IPS DF 6.9 (cell line): ENCODE data around the gene POLR2I.
"Not testable (repeated sequence)": the region's sequence is repeated elsewhere in the genome, so short reads cannot be mapped to it uniquely, and the experiment has no call there.

ENCODE experiments used
- DNase-seq: peaks from one replicate; pipeline ENCODE4 v3.0.0-alpha.2; 2013; ENCODE audit warnings: low read depth, low spot score
- H3K27ac ChIP-seq: one replicate; pipeline ENCODE4 v1.5.1; 2013; ENCODE audit warnings: low read length, control low read depth
- H3K27me3 ChIP-seq: 2 replicates; pipeline ENCODE4 v1.6.1; 2013; ENCODE audit warnings: mild to moderate bottlenecking, low read length; ENCODE audit not compliant: control insufficient read depth, insufficient read depth
- H3K36me3 ChIP-seq: 2 replicates; pipeline ENCODE4 v1.6.1; 2013; ENCODE audit warnings: low read length; ENCODE audit not compliant: control insufficient read depth, insufficient read depth
- H3K4me1 ChIP-seq: 2 replicates; pipeline ENCODE4 v1.6.1; 2013; ENCODE audit warnings: low read length; ENCODE audit not compliant: control insufficient read depth, insufficient read depth
- H3K4me3 ChIP-seq: 2 replicates; pipeline ENCODE4 v1.5.1; 2013; ENCODE audit warnings: mild to moderate bottlenecking, low read length
- H3K9me3 ChIP-seq: 2 replicates; pipeline ENCODE4 v1.6.1; 2013; ENCODE audit warnings: low read length, inconsistent platforms; ENCODE audit not compliant: control insufficient read depth, insufficient read depth
- WGBS: extraction: QIAGEN DNeasy Blood & Tissue Kit; methylation state at CpG from one replicate; pipeline ENCODE4 v1.1.7; 2013; ENCODE audit warnings: mixed read lengths, missing lambda C conversion rate; ENCODE audit not compliant: insufficient read length, insufficient coverage; 5-methylcytosine and 5-hydroxymethylcytosine counted together

POLR2I gene

DNA sequence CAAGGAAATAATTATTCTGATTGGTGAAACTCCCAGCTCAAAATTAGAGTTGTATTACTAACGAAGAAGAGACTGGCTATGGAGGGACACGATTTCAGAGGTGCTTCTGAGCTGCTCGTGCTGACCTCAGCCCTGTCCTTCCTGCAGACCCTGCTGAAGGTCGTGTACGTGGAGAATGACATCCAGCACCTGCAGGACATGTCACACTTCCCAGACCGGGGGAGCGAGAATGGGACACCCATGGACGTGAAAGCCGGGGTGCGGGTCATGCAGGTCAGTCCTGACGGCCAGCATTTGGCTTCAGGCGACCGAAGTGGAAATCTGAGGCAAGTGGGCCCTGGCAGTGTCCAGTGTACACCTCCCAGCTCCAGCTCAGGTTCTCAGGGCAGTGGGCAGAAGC is 31.8 kb downstream of the POLR2I start:
- no peaks in the 10 kb centered on the region for H3K4me1 ChIP-seq
- H3K27me3 ChIP-seq: no peaks in the 10 kb centered on the region
- no peak for DNase-seq
- peaks cover 43% of the 10 kb centered on the region for H3K36me3 ChIP-seq
- no peak overlapping the region for H3K27ac ChIP-seq
- no peaks in the 10 kb centered on the region for H3K9me3 ChIP-seq
- H3K4me3 ChIP-seq: no peak overlapping the region
- WGBS: no CpG with 5 or more reads among the region's 13 CpGs

DNA sequence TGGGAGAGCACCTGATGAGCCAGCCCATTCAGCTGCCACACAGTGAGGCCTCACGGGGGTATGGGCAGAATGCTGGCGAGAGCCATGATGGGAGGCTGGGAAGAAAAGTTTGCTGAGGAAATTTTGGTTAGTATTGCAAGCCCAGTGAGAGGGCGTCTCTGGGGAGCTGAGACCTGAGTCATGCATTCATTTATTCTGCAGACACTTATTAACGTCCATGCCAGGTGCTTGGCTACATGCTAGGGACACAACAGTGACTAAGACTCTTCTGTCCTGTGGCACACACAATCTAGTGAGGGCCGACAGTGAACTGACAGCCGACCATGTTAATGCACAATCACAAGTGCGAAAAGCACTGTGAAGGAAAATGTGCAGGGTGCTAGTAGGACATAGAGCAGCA is 32.8 kb downstream of the POLR2I start:
- no peak overlapping the region for H3K27ac ChIP-seq

DNA sequence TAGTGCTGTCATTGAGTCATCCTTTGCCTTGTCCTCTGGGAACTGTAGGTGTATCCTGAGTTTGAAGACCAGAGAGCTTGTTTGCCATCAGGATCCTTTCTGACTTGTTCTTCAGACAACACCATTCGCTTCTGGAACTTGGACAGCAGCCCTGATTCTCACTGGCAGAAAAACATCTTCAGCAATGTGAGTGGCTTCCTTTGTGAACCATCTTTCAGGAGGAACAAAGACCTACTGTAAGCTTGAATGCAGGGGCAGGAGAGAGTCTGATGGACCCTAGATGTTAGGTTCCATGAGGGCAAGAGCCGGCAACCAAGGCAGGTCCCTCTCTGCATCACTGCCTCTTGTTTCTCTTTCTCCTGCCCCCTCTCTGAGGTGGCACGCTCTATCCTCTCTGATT is 33.3 kb downstream of the POLR2I start:
- no peaks in the 10 kb centered on the region for H3K27me3 ChIP-seq
- H3K36me3 ChIP-seq: peaks cover 37% of the 10 kb centered on the region
- no peaks in the 10 kb centered on the region for H3K9me3 ChIP-seq
- no CpG with 5 or more reads among the region's 3 CpGs for WGBS
- H3K4me3 ChIP-seq: no peak overlapping the region
- DNase-seq: no peak
- H3K27ac ChIP-seq: no peak overlapping the region
- no peaks in the 10 kb centered on the region for H3K4me1 ChIP-seq

More for the DNA sequence above, 32.8 kb downstream of the POLR2I start:
- H3K4me1 ChIP-seq: no peaks in the 10 kb centered on the region
- H3K36me3 ChIP-seq: peaks cover 40% of the 10 kb centered on the region
- no peaks in the 10 kb centered on the region for H3K9me3 ChIP-seq
- no peak overlapping the region for H3K4me3 ChIP-seq
- H3K27me3 ChIP-seq: no peaks in the 10 kb centered on the region
- no CpG with 5 or more reads among the region's 7 CpGs for WGBS
- DNase-seq: no peak

DNA sequence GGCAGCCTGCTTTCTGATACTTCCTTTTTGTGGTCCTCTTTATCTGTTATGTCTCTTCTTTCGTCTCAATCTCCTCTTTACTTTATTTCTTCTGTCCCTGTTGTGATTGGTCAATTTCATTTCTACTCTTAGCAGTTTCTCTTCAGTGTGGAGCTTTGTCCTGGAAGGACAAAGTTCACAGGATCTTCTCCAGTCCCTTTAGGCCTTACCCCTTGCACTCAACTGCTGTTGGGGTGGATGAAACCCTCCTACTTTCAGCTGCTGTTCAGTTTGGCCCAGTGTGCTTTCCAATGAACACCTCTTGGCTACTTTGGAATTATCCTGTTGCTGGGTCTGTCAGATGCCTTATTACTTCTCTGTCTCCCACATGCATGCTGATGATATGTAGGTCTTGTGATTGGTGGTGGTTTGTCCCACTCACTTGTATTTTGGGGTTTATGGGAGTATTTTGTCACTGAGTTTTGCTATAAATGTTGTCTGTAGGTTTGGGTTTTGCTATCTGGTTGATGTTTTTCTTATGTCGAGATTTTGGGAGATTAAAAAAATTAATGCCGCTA is 35.2 kb downstream of the POLR2I start:
- no peak for DNase-seq
- 100% methylated on average over 1 of the region's 3 CpGs for WGBS
- H3K4me3 ChIP-seq: no peak overlapping the region
- H3K4me1 ChIP-seq: no peaks in the 10 kb centered on the region
- no peak overlapping the region for H3K27ac ChIP-seq
- H3K27me3 ChIP-seq: no peaks in the 10 kb centered on the region
- H3K9me3 ChIP-seq: no peaks in the 10 kb centered on the region
- peaks cover 33% of the 10 kb centered on the region for H3K36me3 ChIP-seq

DNA sequence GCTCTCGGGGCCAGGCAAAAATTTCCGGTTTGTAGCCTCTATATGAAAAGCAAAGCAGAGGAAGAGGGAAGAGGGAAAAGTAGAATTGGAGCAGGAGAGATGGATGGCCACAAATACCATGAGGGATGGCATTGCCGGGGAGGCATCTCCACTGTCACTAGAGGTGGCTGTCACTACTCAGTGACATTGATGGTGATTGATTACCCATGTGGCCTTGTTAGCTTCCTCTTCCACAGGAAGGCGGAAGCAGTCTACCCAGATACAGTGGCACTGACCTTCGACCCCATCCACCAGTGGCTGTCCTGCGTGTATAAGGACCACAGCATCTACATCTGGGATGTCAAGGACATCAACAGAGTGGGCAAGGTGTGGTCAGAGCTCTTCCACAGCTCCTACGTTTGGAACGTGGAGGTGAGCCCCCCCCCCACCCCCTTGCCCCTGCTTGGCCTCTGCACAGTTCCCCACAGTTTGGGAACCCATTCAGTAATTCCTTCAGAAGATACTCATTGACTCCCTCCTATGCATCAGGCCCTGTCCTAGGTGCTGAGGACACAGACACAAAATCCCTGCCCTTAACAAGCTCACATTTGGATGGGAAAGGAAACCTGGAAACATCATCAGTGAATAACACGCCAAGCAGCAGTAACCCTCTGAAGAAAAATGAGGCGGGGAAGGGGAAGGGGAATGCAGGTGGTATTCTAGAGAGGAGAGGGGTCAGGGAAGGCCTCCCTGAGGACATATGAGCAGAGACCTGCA is 41.4 kb downstream of the POLR2I start:
- H3K36me3 ChIP-seq: peaks cover 35% of the 10 kb centered on the region
- WGBS: no CpG with 5 or more reads among the region's 10 CpGs
- H3K4me1 ChIP-seq: no peaks in the 10 kb centered on the region
- H3K27ac ChIP-seq: no peak overlapping the region
- no peaks in the 10 kb centered on the region for H3K9me3 ChIP-seq
- DNase-seq: no peak
- H3K4me3 ChIP-seq: no peak overlapping the region
- H3K27me3 ChIP-seq: no peaks in the 10 kb centered on the region

DNA sequence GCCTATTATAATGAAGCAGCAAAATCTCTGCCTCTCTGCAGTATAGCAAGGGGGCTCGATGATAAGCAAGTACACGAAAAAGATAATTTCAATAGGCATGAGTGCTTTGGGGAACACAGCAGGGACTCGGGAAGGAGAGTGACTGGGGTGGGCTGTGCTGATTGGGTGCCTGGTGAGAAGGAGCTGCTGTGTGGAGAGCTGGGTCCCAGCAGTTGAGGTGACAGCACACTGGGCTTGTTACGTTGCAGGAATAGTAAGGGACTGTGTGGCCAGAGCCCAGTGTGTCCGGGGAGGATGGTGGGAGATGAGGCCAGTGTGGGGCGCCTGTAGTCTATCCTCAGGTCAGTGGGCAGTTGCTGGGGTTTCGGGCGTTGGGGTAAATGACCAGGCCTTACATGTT is 42.6 kb downstream of the POLR2I start:
- Histone ChIP-seq H3K4me1 (no peaks in the 10 kb centered on the region), H3K9me3 (no peaks in the 10 kb centered on the region), H3K36me3 (peaks cover 45% of the 10 kb centered on the region), H3K27me3 (no peaks in the 10 kb centered on the region), H3K4me3 (no peak overlapping the region), H3K27ac (no peak overlapping the region)
- no peak for DNase-seq
- WGBS: no CpG with 5 or more reads among the region's 8 CpGs

DNA sequence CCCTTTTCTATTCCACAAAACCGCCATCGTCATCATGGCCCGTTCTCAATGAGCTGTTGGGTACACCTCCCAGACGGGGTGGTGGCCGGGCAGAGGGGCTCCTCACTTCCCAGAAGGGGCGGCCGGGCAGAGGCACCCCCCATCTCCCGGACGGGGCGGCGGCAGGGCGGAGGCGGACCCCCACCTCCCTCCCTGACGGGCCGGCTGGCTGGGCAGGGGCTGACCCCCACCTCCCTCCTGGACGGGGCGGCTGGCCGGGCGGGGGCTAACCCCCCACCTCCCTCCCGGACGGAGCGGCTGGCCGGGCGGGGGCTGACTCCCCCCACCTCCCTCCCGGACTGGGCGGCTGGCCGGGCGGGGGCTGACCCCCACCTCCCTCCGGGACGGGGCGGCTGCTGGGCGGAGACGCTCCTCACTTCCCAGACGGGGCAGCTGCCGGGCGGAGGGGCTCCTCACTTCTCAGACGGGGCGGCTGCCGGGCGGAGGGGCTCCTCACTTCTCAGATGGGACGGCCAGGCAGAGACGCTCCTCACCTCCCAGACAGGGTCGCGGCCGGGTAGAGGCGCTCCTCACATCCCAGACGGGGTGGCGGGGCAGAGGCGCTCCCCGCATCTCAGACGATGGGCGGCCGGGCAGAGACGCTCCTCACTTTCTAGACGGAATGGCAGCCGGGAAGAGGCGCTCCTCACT is 45.7 kb downstream of the POLR2I start:
- not testable (repeated sequence) for H3K9me3 ChIP-seq, H3K27ac ChIP-seq, H3K27me3 ChIP-seq, H3K4me1 ChIP-seq, H3K4me3 ChIP-seq, DNase-seq
- no CpG with 5 or more reads among the region's 57 CpGs for WGBS
- peaks cover 51% of the 10 kb centered on the region for H3K36me3 ChIP-seq

DNA sequence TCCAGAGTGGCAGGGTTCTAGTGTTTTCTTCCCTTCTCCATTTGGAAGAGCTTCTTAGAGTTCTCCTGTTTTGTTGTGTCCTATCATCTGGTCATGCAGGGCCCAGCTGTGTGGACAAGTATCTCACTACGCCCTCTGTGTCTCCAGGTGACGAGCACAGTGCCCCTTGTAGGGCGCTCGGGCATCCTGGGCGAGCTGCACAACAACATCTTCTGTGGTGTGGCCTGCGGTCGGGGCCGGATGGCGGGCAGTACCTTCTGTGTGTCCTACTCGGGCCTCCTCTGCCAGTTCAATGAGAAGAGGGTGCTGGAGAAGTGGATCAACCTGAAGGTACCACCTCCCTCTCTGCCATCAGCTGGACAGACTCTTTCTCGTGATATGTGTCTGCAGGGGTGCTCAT is 47.0 kb downstream of the POLR2I start:
- no CpG with 5 or more reads among the region's 11 CpGs for WGBS
- Histone ChIP-seq H3K4me3 (no peak overlapping the region), H3K36me3 (peaks cover 38% of the 10 kb centered on the region), H3K9me3 (no peaks in the 10 kb centered on the region), H3K27me3 (no peaks in the 10 kb centered on the region), H3K4me1 (no peaks in the 10 kb centered on the region), H3K27ac (no peak overlapping the region)
- no peak for DNase-seq

DNA sequence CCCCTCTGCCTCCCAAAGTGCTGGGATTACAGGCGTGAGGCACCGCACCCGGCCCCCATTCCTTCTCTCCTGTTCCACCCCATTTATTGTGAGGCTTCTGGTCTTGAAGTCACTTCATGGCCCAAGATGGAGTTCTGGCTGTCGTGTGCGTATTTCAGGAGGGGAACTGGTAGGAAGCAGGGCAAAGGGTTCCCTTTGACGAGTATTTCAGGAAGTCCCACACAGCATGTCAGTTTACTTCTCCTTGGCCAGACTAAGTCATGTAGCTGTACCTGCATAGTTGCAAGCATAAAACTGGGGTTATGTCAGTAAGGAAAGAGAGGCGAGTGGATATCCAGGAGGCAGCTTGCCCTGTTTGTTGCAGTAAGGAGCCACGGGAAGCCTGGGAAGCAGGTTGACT is 49.8 kb downstream of the POLR2I start:
- no peaks in the 10 kb centered on the region for H3K27me3 ChIP-seq
- H3K4me1 ChIP-seq: no peaks in the 10 kb centered on the region; the same call in 1 of the 2 replicates
- WGBS: no CpG with 5 or more reads among the region's 8 CpGs
- H3K36me3 ChIP-seq: peaks cover 31% of the 10 kb centered on the region
- no peak for DNase-seq
- no peak overlapping the region for H3K27ac ChIP-seq
- H3K4me3 ChIP-seq: no peak overlapping the region
- H3K9me3 ChIP-seq: no peaks in the 10 kb centered on the region
